Esophagus muscularis mucosa (tissue), 4 donors: ENCODE measurements around the gene HOGA1. TPM values are rescaled to one million over a fixed set of nuclear protein-coding genes. Genes with fewer than 3 reads are reported as not detected.
"Not testable (repeated sequence)": the region's sequence is repeated elsewhere in the genome, so short reads cannot be mapped to it uniquely, and the experiment has no call there.

ENCODE experiments used
- DNase-seq: peaks from one replicate; pipeline ENCODE4 v3.0.0-alpha.2; 2017; ENCODE audit errors: extremely low spot score
- H3K27ac ChIP-seq, 4 donors: fragments of 200-600 bp; sonication (generic); replicated peaks in 1 of 4; 1 replicate in 3 of 4; 2 replicates in 1 of 4; pipeline ENCODE4 v1.5.1; 2016 to 2019; ENCODE audit warnings: mild to moderate bottlenecking in 1 of 4
- H3K27me3 ChIP-seq, 4 donors: fragments of 200-600 bp; sonication (generic); one replicate each; pipeline versions ENCODE4 v1.5.1 to v1.6.0; 2016 to 2019
- H3K36me3 ChIP-seq, 4 donors: fragments of 200-600 bp; sonication (generic); one replicate each; pipeline ENCODE4 v1.5.1; 2016 to 2019
- H3K4me1 ChIP-seq, 4 donors: fragments of 200-600 bp; sonication (generic); one replicate each; pipeline ENCODE4 v1.5.1; 2016 to 2019
- H3K4me3 ChIP-seq, 4 donors: fragments of 200-600 bp; sonication (generic); 1 replicate in 2 of 4; 2 replicates in 2 of 4; pipeline ENCODE4 v1.5.1; 2016 to 2019; ENCODE audit warnings: mild to moderate bottlenecking in 4 of 4, moderate library complexity in 1 of 4
- H3K9me3 ChIP-seq, 4 donors: fragments of 200-600 bp; sonication (generic); 1 replicate in 3 of 4; 2 replicates in 1 of 4; pipeline ENCODE4 v1.5.1; 2016 to 2019
- CTCF ChIP-seq, 3 experiments: fragments of 200-600 bp in 2 of 3; fragments of 450-650 bp in 1 of 3; sonication (generic) in 2 of 3; IDR thresholded peaks; one replicate each; pipeline ENCODE4 v1.5.1; 2017 to 2019; ENCODE audit warnings: antibody characterized with exemption in 3 of 3, mild to moderate bottlenecking in 2 of 3, moderate library complexity in 1 of 3
- EP300 ChIP-seq: sonication (generic); formaldehyde crosslinking; IDR thresholded peaks from one replicate; pipeline ENCODE4 v1.6.1; 2017; ENCODE audit warnings: antibody characterized with exemption
- POLR2A ChIP-seq: fragments of 450-650 bp; IDR thresholded peaks from one replicate; pipeline ENCODE4 v1.6.1; 2017; ENCODE audit warnings: antibody characterized with exemption, moderate library complexity, mild to moderate bottlenecking, low read depth
- POLR2AphosphoS5 ChIP-seq, 2 donors: sonication (generic); formaldehyde crosslinking; IDR thresholded peaks; one replicate each; pipeline ENCODE4 v1.6.1; 2017; ENCODE audit warnings: antibody characterized with exemption in 2 of 2
- WGBS: methylation state at CpG from one replicate; pipeline ENCODE4 v1.1.5; 2018; 5-methylcytosine and 5-hydroxymethylcytosine counted together
- intact Hi-C: fragments of 100-400 bp; cut with DNase I; formaldehyde crosslinking; loops from one replicate; pipeline ENCODE4 v1.15.1; 2023
- total RNA-seq, 4 donors: library from RNA; depleted of rRNA; stranded (reverse); fragments of >200 nt; gene quantifications; one replicate each; pipeline versions ENCODE4 v1.1.0 to v1.2.1, GENCODE V29; 2016

The HOGA1 gene
- total RNA-seq, 4 donors from 2014 or later = 0.45 to 1.5 (median 0.83) TPM

DNA sequence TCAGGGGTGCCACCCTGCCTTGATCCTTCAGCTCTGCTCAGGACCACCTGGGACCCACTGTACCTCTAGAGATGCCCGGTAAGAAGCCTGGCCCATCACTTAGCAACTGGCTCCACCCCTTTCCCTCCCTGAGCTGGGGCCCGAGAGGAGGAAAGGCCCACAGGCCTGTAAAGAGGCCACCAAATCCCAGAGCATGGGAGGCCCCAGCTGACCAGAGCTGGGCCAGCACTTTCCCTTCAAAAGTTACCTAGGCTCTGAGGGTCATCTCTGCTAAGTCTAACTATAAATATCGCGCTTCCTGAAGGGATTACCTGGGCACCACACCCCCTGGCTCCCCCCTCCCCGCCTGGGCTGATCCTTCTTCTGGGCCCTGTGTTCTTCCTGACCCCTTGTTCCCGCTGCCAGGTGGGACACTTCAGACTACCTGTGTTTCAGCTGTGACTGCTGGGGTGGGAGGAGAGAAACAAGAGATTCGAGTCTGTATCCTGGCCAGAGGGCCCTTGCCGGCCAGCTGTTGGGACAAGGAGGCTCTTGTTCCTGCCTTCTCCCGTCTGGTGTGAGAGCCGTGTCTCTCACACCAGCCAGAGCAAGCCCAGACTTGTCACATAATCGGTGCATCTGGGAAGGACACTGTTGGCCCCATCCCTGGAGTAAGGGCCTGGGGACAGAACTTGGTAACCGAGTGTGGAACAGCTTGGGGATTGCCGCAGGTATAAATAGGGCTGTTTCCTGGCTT, 34.4 kb upstream of the HOGA1 start:
- Histone ChIP-seq H3K4me3 (no peak overlapping the region), H3K4me1 (peaks cover 34 to 45% (median 40%) of the 10 kb centered on the region in 4 donors), H3K9me3 (no peaks in the 10 kb centered on the region), H3K27me3 (no peaks in the 10 kb centered on the region), H3K36me3 (no peaks in the 10 kb centered on the region), H3K27ac (peak overlapping the region; percentile 41 to 55 (median 46))
- intact Hi-C loops = loop anchor here (5.0 kb wide), 2 partner anchors 52 to 147 kb away; partner anchors contain the start of genes MMS19, RRP12 and UBTD1
- 63% methylated on average over 13 of the region's 13 CpGs for WGBS
- no peak for TF ChIP-seq CTCF (IDR thresholded peaks at IDR 0.05)
- no peak for TF ChIP-seq POLR2AphosphoS5 (IDR thresholded peaks at IDR 0.05)
- TF ChIP-seq EP300 = no peak
- TF ChIP-seq POLR2A = no peak
- DNase-seq = no peak

DNA sequence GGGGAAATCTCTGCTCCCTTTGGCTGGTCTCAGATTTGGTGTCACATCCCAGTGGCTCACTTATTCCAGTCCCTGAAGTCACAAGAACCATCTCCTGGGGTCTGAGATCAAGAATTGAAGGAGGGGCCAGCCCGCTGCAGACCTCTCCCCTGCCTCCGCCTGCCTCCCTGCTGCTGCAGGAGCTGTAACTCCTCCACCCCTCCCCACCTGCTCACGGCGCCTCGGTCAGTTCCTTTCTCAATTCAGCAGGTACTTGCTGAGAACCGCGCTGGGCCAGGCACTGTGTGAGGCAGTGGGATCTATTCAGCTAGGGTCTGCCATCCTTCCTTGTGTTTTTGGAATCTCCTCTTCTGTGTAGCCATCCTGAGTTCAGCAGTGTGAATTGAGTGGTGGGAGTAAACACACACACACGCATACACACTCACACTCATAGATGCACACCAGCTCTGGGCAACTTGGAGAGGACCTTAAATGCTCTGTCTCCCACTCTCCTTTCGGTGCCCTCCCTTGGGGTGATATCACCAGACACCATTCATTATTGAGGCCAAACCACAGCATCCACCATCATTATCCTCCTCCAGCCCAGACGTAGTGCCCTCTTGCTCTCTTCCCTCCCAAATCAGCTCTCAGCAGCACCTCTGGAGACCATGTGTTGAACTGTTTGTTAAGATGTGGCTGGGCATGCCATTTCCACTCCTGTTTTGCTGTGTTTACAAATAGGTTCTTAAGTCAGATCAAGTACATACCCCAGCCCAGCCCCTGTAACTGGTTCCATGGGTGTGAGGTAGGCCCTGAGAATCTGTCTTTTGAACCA, 33.6 kb upstream of the HOGA1 start:
- no peak for DNase-seq
- Histone ChIP-seq H3K4me1 (peaks cover 34 to 45% (median 40%) of the 10 kb centered on the region in 4 donors), H3K4me3 (no peak overlapping the region), H3K27ac (peak overlapping the region; percentile 41 to 55 (median 46)), H3K27me3 (no peaks in the 10 kb centered on the region), H3K36me3 (no peaks in the 10 kb centered on the region), H3K9me3 (no peaks in the 10 kb centered on the region)
- no peak for TF ChIP-seq CTCF (IDR thresholded peaks at IDR 0.05)
- TF ChIP-seq POLR2AphosphoS5 (IDR thresholded peaks at IDR 0.05) = no peak
- TF ChIP-seq EP300 = no peak
- TF ChIP-seq POLR2A = no peak
- intact Hi-C loops = loop anchor here (5.0 kb wide), 2 partner anchors 53 to 148 kb away; partner anchors contain the start of genes MMS19, RRP12 and UBTD1
- 80% methylated on average over 8 of the region's 10 CpGs for WGBS

- no peak overlapping the region for H3K27ac ChIP-seq
- H3K4me1 ChIP-seq = peaks cover 34 to 45% (median 40%) of the 10 kb centered on the region in 4 donors
- no peaks in the 10 kb centered on the region for H3K36me3 ChIP-seq
- DNase-seq = no peak
- no peak overlapping the region for H3K4me3 ChIP-seq
- TF ChIP-seq POLR2A = no peak
- no peak for TF ChIP-seq POLR2AphosphoS5 (IDR thresholded peaks at IDR 0.05)
- TF ChIP-seq EP300 = no peak
- TF ChIP-seq CTCF (IDR thresholded peaks at IDR 0.05) = no peak
- 81% methylated on average over 6 of the region's 6 CpGs for WGBS
- intact Hi-C loops = loop anchor here (5.0 kb wide), 2 partner anchors 54 to 149 kb away; partner anchors contain the start of genes MMS19, RRP12 and UBTD1
- no peaks in the 10 kb centered on the region for H3K9me3 ChIP-seq
- no peaks in the 10 kb centered on the region for H3K27me3 ChIP-seq
Measured at GRCh38 chr10:97551271-97551670, 32.9 kb upstream of the HOGA1 start.

DNA sequence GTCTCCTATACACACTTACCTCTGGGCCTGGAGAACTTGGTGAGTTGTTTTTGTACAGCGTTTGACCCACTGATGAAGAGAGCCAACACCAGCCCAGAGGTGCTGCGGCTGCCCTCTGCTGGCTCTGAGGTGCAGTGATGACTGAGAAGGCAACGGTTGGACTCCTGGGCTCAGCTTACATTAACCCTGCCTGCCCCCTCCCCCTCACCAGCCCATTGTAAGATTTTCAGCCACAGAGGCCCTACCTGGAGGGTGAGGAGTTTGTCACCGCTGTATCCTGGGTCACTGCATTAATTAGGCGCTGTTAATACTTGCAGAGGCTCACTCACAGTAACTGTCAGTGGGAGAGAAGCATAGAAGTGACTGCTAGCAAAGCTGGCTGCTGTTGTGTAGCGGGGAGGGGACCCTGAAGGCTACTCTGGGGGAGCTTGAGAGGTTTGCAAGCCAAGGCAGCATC, 30.6 kb upstream of the HOGA1 start:
- Histone ChIP-seq H3K4me1 (peaks cover 24 to 31% (median 28%) of the 10 kb centered on the region in 4 donors), H3K4me3 (no peak overlapping the region), H3K27ac (peak overlapping the region in 1 of 4 donors; percentile 3), H3K27me3 (no peaks in the 10 kb centered on the region), H3K9me3 (no peaks in the 10 kb centered on the region), H3K36me3 (no peaks in the 10 kb centered on the region)
- WGBS = 37% methylated on average over 4 of the region's 6 CpGs
- intact Hi-C loops = loop anchor here (1.0 to 5.0 kb wide), 3 partner anchors 56 to 151 kb away; partner anchors contain the start of genes MMS19, RRP12 and UBTD1
- DNase-seq = no peak
- peak; percentile 29 to 73 for TF ChIP-seq POLR2AphosphoS5 (IDR thresholded peaks at IDR 0.05)
- peak; percentile 76 to 90 (median 87) for TF ChIP-seq CTCF (IDR thresholded peaks at IDR 0.05)
- TF ChIP-seq EP300 = no peak
- TF ChIP-seq POLR2A = no peak

DNA sequence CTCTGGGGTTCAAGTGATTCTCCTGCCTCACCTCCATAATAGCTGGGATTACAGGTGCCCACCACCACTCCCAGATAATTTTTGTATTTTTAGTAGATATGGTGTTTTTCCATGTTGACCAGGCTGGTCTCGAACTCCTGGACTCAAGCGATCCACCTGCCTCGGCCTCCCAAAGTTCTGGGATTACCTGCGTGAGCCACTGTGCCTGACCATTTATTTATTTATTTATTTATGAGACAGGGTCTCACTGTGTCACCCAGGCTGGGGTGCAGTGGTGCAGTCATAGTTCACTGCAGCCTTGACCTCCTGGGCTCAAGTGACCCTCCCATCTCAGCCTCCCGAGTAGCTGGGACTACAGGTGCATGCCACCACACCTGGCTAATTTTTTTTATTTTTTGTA, 29.9 kb upstream of the HOGA1 start:
- H3K27ac ChIP-seq, H3K9me3 ChIP-seq, DNase-seq, H3K4me3 ChIP-seq, H3K27me3 ChIP-seq, H3K36me3 ChIP-seq: not testable (repeated sequence)
- intact Hi-C loops = loop anchor here (5.0 kb wide), 2 partner anchors 57 to 152 kb away; partner anchors contain the start of genes MMS19, RRP12 and UBTD1
- WGBS = 96% methylated on average over 5 of the region's 5 CpGs
- peaks cover 20 to 24% (median 23%) of the 10 kb centered on the region in 4 donors for H3K4me1 ChIP-seq

GRCh38 chr10:97555541-97555940, 28.6 kb upstream of the HOGA1 start:
- 92% methylated on average over 7 of the region's 10 CpGs for WGBS
- H3K36me3 ChIP-seq, H3K9me3 ChIP-seq, H3K27ac ChIP-seq, intact Hi-C loops, H3K27me3 ChIP-seq, DNase-seq, H3K4me3 ChIP-seq: not testable (repeated sequence)
- peaks cover 10 to 13% (median 12%) of the 10 kb centered on the region in 4 donors for H3K4me1 ChIP-seq

- H3K9me3 ChIP-seq, intact Hi-C loops, H3K36me3 ChIP-seq, DNase-seq, H3K4me1 ChIP-seq, H3K27me3 ChIP-seq: not testable (repeated sequence)
- Histone ChIP-seq H3K27ac (peak overlapping the region in 1 of 4 donors; percentile 25), H3K4me3 (peak overlapping the region in 1 of 4 donors; percentile 24)
- 94% methylated on average over 15 of the region's 17 CpGs for WGBS
Measured at GRCh38 chr10:97560731-97561381, 23.3 kb upstream of the HOGA1 start.
